ENCODE results near the gene FLT4. TPM values are rescaled to one million over a fixed set of nuclear protein-coding genes. Genes with fewer than 3 reads are reported as not detected.
A peak's percentile ranks its signal among the peaks of the same experiment; 100 is the strongest.

FLT4 gene
- total and polyA plus RNA-seq, 2 experiments from 2014 or later: 3.4 to 13.8 TPM

DNA sequence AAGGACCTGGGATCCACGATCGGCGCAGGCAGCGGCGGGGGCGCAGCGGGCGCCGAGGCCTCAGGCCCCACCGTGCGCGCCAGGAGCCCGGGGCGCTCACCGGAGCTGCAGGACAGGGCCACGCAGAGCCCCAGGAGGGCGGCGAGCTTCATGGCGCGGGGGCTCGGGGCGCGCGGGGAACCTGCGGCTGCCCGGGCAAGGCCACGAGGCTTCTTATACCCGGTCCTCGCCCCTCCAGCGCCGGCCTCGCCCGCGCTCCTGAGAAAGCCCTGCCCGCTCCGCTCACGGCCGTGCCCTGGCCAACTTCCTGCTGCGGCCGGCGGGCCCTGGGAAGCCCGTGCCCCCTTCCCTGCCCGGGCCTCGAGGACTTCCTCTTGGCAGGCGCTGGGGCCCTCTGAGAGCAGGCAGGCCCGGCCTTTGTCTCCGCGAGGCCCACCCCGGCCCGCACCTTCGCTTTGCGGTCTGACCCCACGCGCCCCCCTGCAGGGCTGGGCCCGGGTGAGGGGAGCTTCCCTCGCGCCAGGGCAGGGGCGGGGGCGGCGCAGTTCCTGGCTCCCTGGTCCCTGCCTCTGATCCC, 58.0 kb downstream of the FLT4 start, which contains the start of gene SCGB3A1:
TSS of gene SCGB3A1 (minus strand) at position 189 of the 577 bp plus-strand sequence. CDS start at position 152, 37 bp downstream.
- Histone ChIP-seq H3K27me3 (ENCODE audit: insufficient read depth) (peaks cover 54% of the 10 kb centered on the region), H3K4me1 (ENCODE audit: insufficient read depth) (0 out of 2 replicates have a peak, but pooled peaks cover 6% of the 10 kb centered on the region), H3K79me2 (replicated peaks; ENCODE audit: insufficient read depth) (no peaks in the 10 kb centered on the region), H2AFZ (peak within 1 kb of the TSS; percentile 96), H3F3A (replicated peaks; ENCODE audit: low read depth) (peaks cover 7% of the 10 kb centered on the region; the same call in 1 of the 2 replicates), H3K4me3 (peak within 1 kb of the TSS; percentile 60), H4K20me1 (replicated peaks; ENCODE audit: insufficient read depth) (no peaks in the 10 kb centered on the region), H3K4me2 (peak within 1 kb of the TSS; percentile 86), H3K9me2 (ENCODE audit: insufficient read depth) (no peaks in the 10 kb centered on the region), H3K36me3 (ENCODE audit: insufficient read depth) (no peaks in the 10 kb centered on the region), H3K27ac (ENCODE audit: low read depth) (no peak within 1 kb of the TSS)
- no peak within 1 kb of the TSS for H3K27ac Mint-ChIP-seq
- H3K27me3 Mint-ChIP-seq (ENCODE audit: insufficient read depth, low read depth, poor library complexity): peaks cover 42% of the 10 kb centered on the region
- H3K36me3 Mint-ChIP-seq (ENCODE audit: low read depth): peaks cover 5% of the 10 kb centered on the region; the same call in 1 of the 3 replicates
- peaks cover 10% of the 10 kb centered on the region for H3K4me1 Mint-ChIP-seq
- H3K9me3 Mint-ChIP-seq: peaks cover 3% of the 10 kb centered on the region; the same call in 1 of the 3 replicates
- peak; percentile 63 for DNase-seq (ENCODE audit: low spot score)
- ATAC-seq: peak; percentile 49
- TF ChIP-seq EZH2 (IDR thresholded peaks at IDR 0.05; ENCODE audit: low read depth, unreplicated experiment): peak; percentile 49
- TF ChIP-seq, protein P1, sequence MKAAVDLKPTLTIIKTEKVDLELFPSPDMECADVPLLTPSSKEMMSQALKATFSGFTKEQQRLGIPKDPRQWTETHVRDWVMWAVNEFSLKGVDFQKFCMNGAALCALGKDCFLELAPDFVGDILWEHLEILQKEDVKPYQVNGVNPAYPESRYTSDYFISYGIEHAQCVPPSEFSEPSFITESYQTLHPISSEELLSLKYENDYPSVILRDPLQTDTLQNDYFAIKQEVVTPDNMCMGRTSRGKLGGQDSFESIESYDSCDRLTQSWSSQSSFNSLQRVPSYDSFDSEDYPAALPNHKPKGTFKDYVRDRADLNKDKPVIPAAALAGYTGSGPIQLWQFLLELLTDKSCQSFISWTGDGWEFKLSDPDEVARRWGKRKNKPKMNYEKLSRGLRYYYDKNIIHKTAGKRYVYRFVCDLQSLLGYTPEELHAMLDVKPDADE (IDR thresholded peaks at IDR 0.05): no peak
- peak within 1 kb of the TSS; percentile 72 for H3K4me3 Mint-ChIP-seq

GRCh38 chr5:180590543-180591310, 58.7 kb downstream of the FLT4 start:
- H3K27me3 ChIP-seq (ENCODE audit: insufficient read depth): peaks cover 54% of the 10 kb centered on the region
- TF ChIP-seq STAT1 (IDR thresholded peaks at IDR 0.05; ENCODE audit: unreplicated experiment) (no peak), ZNF114 (CRISPR knock-in tag; IDR thresholded peaks at IDR 0.05) (no peak), EZH2phosphoT487 (IDR thresholded peaks at IDR 0.05; ENCODE audit: unreplicated experiment) (no peak), CREB1 (CRISPR knock-in tag; IDR thresholded peaks at IDR 0.05; ENCODE audit: low read depth) (no peak), ZNF331 (CRISPR knock-in tag; IDR thresholded peaks at IDR 0.05; ENCODE audit: low read depth) (no peak), EZH2 (IDR thresholded peaks at IDR 0.05; ENCODE audit: low read depth, unreplicated experiment) (peak; percentile 63)
- TF ChIP-seq, protein P1 (IDR thresholded peaks at IDR 0.05): no peak
- TF ChIP-seq, protein P2, sequence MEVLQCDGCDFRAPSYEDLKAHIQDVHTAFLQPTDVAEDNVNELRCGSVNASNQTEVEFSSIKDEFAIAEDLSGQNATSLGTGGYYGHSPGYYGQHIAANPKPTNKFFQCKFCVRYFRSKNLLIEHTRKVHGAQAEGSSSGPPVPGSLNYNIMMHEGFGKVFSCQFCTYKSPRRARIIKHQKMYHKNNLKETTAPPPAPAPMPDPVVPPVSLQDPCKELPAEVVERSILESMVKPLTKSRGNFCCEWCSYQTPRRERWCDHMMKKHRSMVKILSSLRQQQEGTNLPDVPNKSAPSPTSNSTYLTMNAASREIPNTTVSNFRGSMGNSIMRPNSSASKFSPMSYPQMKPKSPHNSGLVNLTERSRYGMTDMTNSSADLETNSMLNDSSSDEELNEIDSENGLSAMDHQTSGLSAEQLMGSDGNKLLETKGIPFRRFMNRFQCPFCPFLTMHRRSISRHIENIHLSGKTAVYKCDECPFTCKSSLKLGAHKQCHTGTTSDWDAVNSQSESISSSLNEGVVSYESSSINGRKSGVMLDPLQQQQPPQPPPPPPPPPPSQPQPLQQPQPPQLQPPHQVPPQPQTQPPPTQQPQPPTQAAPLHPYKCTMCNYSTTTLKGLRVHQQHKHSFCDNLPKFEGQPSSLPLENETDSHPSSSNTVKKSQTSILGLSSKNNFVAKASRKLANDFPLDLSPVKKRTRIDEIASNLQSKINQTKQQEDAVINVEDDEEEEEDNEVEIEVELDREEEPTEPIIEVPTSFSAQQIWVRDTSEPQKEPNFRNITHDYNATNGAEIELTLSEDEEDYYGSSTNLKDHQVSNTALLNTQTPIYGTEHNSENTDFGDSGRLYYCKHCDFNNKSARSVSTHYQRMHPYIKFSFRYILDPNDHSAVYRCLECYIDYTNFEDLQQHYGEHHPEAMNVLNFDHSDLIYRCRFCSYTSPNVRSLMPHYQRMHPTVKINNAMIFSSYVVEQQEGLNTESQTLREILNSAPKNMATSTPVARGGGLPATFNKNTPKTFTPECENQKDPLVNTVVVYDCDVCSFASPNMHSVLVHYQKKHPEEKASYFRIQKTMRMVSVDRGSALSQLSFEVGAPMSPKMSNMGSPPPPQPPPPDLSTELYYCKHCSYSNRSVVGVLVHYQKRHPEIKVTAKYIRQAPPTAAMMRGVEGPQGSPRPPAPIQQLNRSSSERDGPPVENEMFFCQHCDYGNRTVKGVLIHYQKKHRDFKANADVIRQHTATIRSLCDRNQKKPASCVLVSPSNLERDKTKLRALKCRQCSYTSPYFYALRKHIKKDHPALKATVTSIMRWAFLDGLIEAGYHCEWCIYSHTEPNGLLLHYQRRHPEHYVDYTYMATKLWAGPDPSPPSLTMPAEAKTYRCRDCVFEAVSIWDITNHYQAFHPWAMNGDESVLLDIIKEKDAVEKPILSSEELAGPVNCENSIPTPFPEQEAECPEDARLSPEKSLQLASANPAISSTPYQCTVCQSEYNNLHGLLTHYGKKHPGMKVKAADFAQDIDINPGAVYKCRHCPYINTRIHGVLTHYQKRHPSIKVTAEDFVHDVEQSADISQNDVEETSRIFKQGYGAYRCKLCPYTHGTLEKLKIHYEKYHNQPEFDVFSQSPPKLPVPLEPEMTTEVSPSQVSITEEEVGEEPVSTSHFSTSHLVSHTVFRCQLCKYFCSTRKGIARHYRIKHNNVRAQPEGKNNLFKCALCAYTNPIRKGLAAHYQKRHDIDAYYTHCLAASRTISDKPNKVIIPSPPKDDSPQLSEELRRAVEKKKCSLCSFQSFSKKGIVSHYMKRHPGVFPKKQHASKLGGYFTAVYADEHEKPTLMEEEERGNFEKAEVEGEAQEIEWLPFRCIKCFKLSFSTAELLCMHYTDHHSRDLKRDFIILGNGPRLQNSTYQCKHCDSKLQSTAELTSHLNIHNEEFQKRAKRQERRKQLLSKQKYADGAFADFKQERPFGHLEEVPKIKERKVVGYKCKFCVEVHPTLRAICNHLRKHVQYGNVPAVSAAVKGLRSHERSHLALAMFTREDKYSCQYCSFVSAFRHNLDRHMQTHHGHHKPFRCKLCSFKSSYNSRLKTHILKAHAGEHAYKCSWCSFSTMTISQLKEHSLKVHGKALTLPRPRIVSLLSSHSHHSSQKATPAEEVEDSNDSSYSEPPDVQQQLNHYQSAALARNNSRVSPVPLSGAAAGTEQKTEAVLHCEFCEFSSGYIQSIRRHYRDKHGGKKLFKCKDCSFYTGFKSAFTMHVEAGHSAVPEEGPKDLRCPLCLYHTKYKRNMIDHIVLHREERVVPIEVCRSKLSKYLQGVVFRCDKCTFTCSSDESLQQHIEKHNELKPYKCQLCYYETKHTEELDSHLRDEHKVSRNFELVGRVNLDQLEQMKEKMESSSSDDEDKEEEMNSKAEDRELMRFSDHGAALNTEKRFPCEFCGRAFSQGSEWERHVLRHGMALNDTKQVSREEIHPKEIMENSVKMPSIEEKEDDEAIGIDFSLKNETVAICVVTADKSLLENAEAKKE (CRISPR knock-in tag; IDR thresholded peaks at IDR 0.05): no peak

More at GRCh38 chr5:180590543-180591310, 58.7 kb downstream of the FLT4 start:
- peak overlapping the region; percentile 60 for H3K4me3 ChIP-seq
- Mint-ChIP-seq H3K27me3 (ENCODE audit: insufficient read depth, low read depth, poor library complexity) (peaks cover 42% of the 10 kb centered on the region), H3K4me1 (peaks cover 10% of the 10 kb centered on the region), H3K4me3 (no peak overlapping the region), H3K9me3 (peaks cover 3% of the 10 kb centered on the region; the same call in 1 of the 3 replicates), H3K27ac (no peak overlapping the region), H3K36me3 (ENCODE audit: low read depth) (peaks cover 5% of the 10 kb centered on the region; the same call in 1 of the 3 replicates)
- DNase-seq (ENCODE audit: low spot score): peak; percentile 43
- H3K9me2 ChIP-seq (ENCODE audit: insufficient read depth): no peaks in the 10 kb centered on the region
- H3K27ac ChIP-seq (ENCODE audit: low read depth): no peak overlapping the region
- peak; percentile 56 for ATAC-seq
- H3K4me1 ChIP-seq (ENCODE audit: insufficient read depth): 0 out of 2 replicates have a peak, but pooled peaks cover 6% of the 10 kb centered on the region
- H4K20me1 ChIP-seq (replicated peaks; ENCODE audit: insufficient read depth): no peaks in the 10 kb centered on the region
- peak overlapping the region; percentile 96 for H2AFZ ChIP-seq
- no peaks in the 10 kb centered on the region for H3K36me3 ChIP-seq (ENCODE audit: insufficient read depth)
- no peaks in the 10 kb centered on the region for H3K79me2 ChIP-seq (replicated peaks; ENCODE audit: insufficient read depth)
- H3K4me2 ChIP-seq: peak overlapping the region; percentile 86
- H3F3A ChIP-seq (replicated peaks; ENCODE audit: low read depth): peaks cover 7% of the 10 kb centered on the region; the same call in 1 of the 2 replicates
